ENCODE measurements around the gene SPC24. TPM values are rescaled to one million over a fixed set of nuclear protein-coding genes. Genes with fewer than 3 reads are reported as not detected.

Gene SPC24
- total and polyA plus RNA-seq, 9 of the 15 experiments (the other 6 are each of a cell fraction or from before 2014, with no cell fraction given): 18.2 to 154 (median 60.9) TPM

DNA sequence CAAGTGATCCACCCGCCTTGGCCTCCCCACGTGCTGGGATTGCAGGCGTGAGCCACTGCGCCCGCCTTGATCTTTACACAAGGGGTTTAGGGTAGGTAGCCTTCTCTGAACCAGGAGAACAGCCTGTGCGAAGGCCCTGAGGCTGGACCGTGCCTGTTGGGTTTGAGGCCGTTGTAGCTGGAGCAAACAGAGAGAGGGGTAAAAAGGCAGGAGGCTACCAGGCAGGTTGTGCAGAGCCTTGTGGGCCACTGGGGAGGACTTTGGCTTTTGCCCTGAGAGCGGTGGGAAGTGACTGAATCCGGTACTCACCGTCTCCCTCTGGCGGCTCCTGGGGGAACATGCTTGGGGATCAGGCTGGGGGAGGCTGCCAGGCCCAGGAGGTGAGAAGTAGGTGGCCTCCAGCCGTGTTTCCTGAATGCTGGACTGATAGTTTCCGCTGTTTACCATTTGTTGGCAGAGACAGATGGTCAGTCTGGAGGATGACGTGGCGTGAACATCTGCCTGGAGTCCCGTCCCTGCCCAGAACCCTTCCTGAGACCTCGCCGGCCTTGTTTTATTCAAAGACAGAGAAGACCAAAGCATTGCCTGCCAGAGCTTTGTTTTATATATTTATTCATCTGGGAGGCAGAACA is 24.6 kb downstream of the SPC24 start (continued):
- no peak for TF ChIP-seq MYBL2 (IDR thresholded peaks at IDR 0.05; ENCODE audit: low read depth)
- TF ChIP-seq MYBL2 (CRISPR knock-in tag; IDR thresholded peaks at IDR 0.05; ENCODE audit: borderline replicate concordance): no peak
- TF ChIP-seq, protein P1, sequence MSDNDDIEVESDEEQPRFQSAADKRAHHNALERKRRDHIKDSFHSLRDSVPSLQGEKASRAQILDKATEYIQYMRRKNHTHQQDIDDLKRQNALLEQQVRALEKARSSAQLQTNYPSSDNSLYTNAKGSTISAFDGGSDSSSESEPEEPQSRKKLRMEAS (CRISPR knock-in tag; IDR thresholded peaks at IDR 0.05): 0 out of 2 replicates have a peak, but pooled peaks have one; percentile 14
- TF ChIP-seq SPI1 (IDR thresholded peaks at IDR 0.05; ENCODE audit: borderline replicate concordance, low read depth, low read length): peak; percentile 33; the same call in 1 of the 2 replicates
- peak; percentile 12; the same call in 1 of the 2 replicates for TF ChIP-seq SMARCA5 (IDR thresholded peaks at IDR 0.05)
- 0 out of 2 replicates have a peak, but pooled peaks have one; percentile 6 for TF ChIP-seq JUN (IDR thresholded peaks at IDR 0.05; ENCODE audit: borderline replicate concordance, low read depth, low read length)
- TF ChIP-seq JUN (CRISPR knock-in tag; IDR thresholded peaks at IDR 0.05; ENCODE audit: borderline replicate concordance): no peak
- TF ChIP-seq SP1 (CRISPR knock-in tag; IDR thresholded peaks at IDR 0.05): peak; percentile 34; the same call in 1 of the 2 replicates
- TF ChIP-seq CEBPG (CRISPR knock-in tag; IDR thresholded peaks at IDR 0.05): 0 out of 2 replicates have a peak, but pooled peaks have one; percentile 20
- no peak for TF ChIP-seq CEBPG (tag; conservative IDR thresholded peaks at IDR 0.05 in 1 of 2, IDR thresholded peaks at IDR 0.05 in 1 of 2)
- no peak for TF ChIP-seq SMARCB1 (IDR thresholded peaks at IDR 0.05; ENCODE audit: insufficient read length, low read depth)
- no peak for TF ChIP-seq CREB1 (IDR thresholded peaks at IDR 0.05)
- TF ChIP-seq CREB1 (CRISPR knock-in tag; IDR thresholded peaks at IDR 0.05): 0 out of 2 replicates have a peak, but pooled peaks have one; percentile 32
- TF ChIP-seq TRIM28 (IDR thresholded peaks at IDR 0.05): no peak
- TF ChIP-seq, protein P2, sequence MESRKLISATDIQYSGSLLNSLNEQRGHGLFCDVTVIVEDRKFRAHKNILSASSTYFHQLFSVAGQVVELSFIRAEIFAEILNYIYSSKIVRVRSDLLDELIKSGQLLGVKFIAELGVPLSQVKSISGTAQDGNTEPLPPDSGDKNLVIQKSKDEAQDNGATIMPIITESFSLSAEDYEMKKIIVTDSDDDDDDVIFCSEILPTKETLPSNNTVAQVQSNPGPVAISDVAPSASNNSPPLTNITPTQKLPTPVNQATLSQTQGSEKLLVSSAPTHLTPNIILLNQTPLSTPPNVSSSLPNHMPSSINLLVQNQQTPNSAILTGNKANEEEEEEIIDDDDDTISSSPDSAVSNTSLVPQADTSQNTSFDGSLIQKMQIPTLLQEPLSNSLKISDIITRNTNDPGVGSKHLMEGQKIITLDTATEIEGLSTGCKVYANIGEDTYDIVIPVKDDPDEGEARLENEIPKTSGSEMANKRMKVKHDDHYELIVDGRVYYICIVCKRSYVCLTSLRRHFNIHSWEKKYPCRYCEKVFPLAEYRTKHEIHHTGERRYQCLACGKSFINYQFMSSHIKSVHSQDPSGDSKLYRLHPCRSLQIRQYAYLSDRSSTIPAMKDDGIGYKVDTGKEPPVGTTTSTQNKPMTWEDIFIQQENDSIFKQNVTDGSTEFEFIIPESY (CRISPR knock-in tag; IDR thresholded peaks at IDR 0.05): 0 out of 2 replicates have a peak, but pooled peaks have one; percentile 35
- peak; percentile 50 for TF ChIP-seq SUPT5H (IDR thresholded peaks at IDR 0.05)
- TF ChIP-seq, protein P3, sequence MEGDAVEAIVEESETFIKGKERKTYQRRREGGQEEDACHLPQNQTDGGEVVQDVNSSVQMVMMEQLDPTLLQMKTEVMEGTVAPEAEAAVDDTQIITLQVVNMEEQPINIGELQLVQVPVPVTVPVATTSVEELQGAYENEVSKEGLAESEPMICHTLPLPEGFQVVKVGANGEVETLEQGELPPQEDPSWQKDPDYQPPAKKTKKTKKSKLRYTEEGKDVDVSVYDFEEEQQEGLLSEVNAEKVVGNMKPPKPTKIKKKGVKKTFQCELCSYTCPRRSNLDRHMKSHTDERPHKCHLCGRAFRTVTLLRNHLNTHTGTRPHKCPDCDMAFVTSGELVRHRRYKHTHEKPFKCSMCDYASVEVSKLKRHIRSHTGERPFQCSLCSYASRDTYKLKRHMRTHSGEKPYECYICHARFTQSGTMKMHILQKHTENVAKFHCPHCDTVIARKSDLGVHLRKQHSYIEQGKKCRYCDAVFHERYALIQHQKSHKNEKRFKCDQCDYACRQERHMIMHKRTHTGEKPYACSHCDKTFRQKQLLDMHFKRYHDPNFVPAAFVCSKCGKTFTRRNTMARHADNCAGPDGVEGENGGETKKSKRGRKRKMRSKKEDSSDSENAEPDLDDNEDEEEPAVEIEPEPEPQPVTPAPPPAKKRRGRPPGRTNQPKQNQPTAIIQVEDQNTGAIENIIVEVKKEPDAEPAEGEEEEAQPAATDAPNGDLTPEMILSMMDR (IDR thresholded peaks at IDR 0.05 in 2 of 3, conservative IDR thresholded peaks at IDR 0.05 in 1 of 3; ENCODE audit: insufficient read depth in 2 of 3, low read depth in 1 of 3, low read length in 3 of 3): peak; percentile 72 to 86 (median 82)
- TF ChIP-seq, protein P4, sequence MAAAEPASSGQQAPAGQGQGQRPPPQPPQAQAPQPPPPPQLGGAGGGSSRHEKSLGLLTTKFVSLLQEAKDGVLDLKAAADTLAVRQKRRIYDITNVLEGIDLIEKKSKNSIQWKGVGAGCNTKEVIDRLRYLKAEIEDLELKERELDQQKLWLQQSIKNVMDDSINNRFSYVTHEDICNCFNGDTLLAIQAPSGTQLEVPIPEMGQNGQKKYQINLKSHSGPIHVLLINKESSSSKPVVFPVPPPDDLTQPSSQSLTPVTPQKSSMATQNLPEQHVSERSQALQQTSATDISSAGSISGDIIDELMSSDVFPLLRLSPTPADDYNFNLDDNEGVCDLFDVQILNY (CRISPR knock-in tag; IDR thresholded peaks at IDR 0.05): no peak
- TF ChIP-seq ZNF77 (CRISPR knock-in tag; IDR thresholded peaks at IDR 0.05): no peak
